ENCODE data around the gene TFAP2D. TPM values are rescaled to one million over a fixed set of nuclear protein-coding genes. Genes with fewer than 3 reads are reported as not detected.

TFAP2D gene
- total RNA-seq, 1 donor, result not detected

DNA sequence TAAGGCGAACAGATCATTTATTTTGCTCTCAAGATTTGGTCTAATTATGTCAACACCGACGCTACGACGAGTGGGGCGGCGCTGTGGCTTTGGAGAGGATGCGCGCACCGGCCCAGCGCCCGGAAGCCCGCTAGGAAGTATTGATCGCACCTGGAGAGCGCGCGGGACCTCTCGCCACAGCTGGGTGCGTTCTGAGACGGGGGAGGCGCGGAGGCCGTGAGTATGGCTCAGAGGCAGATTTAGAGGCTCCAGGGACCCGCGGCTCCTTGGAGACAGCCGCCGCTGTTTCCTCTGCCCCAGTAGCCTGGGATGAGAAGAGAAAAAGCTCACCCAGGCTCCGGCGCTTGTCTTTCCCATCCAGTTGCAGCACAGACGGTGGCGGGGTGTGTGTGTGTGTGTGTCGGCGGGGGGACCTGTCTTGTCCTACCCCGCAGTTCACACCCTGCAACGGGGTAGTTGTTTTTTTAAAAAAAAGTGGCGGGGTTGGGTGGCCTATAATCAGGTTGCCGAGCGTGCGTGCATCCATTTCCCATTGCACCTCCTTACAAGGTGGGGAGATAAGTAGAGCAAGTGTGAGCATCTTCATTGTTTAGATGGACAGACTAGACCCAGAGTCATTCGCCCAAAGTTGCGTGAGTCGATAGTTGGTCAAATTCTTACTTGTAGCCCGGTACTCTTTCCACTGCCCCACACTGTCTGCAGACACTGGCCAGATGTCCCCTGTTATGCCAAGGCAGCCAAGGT is 11.2 kb downstream of the TFAP2D start:
- no peaks in the 10 kb centered on the region for H4K20me1 ChIP-seq (ENCODE audit: insufficient read depth, low read length)
- no peaks in the 10 kb centered on the region for H3K4me1 ChIP-seq (ENCODE audit: insufficient read depth, low read length)
- H3K27ac ChIP-seq (ENCODE audit: low read depth, low read length), result no peak overlapping the region
- H3K9me3 ChIP-seq (ENCODE audit: low read depth, low read length), result no peaks in the 10 kb centered on the region
- no peak for DNase-seq (ENCODE audit: insufficient read length, low spot score, missing footprints)
- no peaks in the 10 kb centered on the region for H3K27me3 ChIP-seq (ENCODE audit: insufficient read depth, low read length)
- H3K79me2 ChIP-seq (ENCODE audit: insufficient read depth, low read length), result no peaks in the 10 kb centered on the region
- no peak overlapping the region for H2AFZ ChIP-seq (ENCODE audit: low read length)
- no peak overlapping the region for H3K4me3 ChIP-seq (ENCODE audit: insufficient read depth, low read length)
- no peak overlapping the region for H3K4me2 ChIP-seq (ENCODE audit: insufficient read depth, low read length)
- H3K36me3 ChIP-seq (ENCODE audit: insufficient read depth, low read length), result no peaks in the 10 kb centered on the region
- TF ChIP-seq, protein P1, sequence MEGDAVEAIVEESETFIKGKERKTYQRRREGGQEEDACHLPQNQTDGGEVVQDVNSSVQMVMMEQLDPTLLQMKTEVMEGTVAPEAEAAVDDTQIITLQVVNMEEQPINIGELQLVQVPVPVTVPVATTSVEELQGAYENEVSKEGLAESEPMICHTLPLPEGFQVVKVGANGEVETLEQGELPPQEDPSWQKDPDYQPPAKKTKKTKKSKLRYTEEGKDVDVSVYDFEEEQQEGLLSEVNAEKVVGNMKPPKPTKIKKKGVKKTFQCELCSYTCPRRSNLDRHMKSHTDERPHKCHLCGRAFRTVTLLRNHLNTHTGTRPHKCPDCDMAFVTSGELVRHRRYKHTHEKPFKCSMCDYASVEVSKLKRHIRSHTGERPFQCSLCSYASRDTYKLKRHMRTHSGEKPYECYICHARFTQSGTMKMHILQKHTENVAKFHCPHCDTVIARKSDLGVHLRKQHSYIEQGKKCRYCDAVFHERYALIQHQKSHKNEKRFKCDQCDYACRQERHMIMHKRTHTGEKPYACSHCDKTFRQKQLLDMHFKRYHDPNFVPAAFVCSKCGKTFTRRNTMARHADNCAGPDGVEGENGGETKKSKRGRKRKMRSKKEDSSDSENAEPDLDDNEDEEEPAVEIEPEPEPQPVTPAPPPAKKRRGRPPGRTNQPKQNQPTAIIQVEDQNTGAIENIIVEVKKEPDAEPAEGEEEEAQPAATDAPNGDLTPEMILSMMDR (IDR thresholded peaks at IDR 0.05; ENCODE audit: extremely low read depth, low read depth, low read length), result no peak

DNA sequence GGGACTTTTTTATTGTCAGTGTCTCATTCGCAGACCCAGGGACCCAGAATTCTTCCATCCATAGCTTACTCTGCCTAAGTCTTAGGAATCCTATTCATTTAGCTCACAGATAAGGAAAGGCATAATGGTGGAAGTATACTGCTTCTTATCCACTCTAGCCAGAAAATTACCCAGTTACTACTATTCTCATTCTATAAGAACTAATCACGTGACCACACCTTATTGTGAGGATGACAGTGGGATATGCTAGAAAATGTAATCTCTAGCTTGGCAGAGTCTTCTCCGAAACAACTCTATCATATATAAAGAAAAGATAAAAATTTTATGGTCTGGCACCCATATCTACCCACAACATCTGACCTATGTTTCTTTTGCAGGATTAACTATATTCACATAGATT is 21.2 kb downstream of the TFAP2D start:
- Histone ChIP-seq H2AFZ (ENCODE audit: low read length) (no peak overlapping the region), H4K20me1 (ENCODE audit: insufficient read depth, low read length) (no peaks in the 10 kb centered on the region), H3K4me1 (ENCODE audit: insufficient read depth, low read length) (no peaks in the 10 kb centered on the region), H3K9me3 (ENCODE audit: low read depth, low read length) (no peaks in the 10 kb centered on the region), H3K27ac (ENCODE audit: low read depth, low read length) (no peak overlapping the region), H3K79me2 (ENCODE audit: insufficient read depth, low read length) (no peaks in the 10 kb centered on the region), H3K36me3 (ENCODE audit: insufficient read depth, low read length) (no peaks in the 10 kb centered on the region), H3K4me3 (ENCODE audit: insufficient read depth, low read length) (no peak overlapping the region), H3K27me3 (ENCODE audit: insufficient read depth, low read length) (no peaks in the 10 kb centered on the region), H3K4me2 (ENCODE audit: insufficient read depth, low read length) (no peak overlapping the region)
- TF ChIP-seq, protein P1 (IDR thresholded peaks at IDR 0.05; ENCODE audit: extremely low read depth, low read depth, low read length), result no peak
- no peak for DNase-seq (ENCODE audit: insufficient read length, low spot score, missing footprints)

DNA sequence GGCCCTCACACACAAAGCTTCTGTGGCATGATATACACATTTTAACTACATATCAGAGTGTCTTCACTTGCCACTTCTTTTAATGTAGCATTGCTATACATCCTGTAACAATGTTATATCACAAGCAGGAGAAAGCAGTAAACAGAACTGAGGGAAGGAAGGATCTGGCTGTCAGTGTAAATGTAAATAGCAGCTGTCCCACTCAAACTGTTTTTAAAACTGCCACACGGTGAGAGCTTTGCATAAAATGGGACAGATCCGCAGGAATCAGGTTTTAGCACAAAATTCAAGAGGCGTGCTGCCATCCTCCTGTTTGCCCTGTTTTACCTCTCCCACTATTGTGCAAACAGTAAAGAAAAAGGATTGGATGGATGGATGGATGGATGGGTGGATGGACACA is 28.8 kb downstream of the TFAP2D start:
- TF ChIP-seq, protein P1 (IDR thresholded peaks at IDR 0.05; ENCODE audit: extremely low read depth, low read depth, low read length), result no peak
- no peak overlapping the region for H3K4me3 ChIP-seq (ENCODE audit: insufficient read depth, low read length)
- H3K4me1 ChIP-seq (ENCODE audit: insufficient read depth, low read length), result no peaks in the 10 kb centered on the region
- H4K20me1 ChIP-seq (ENCODE audit: insufficient read depth, low read length), result no peaks in the 10 kb centered on the region
- no peaks in the 10 kb centered on the region for H3K36me3 ChIP-seq (ENCODE audit: insufficient read depth, low read length)
- H3K27ac ChIP-seq (ENCODE audit: low read depth, low read length), result no peak overlapping the region
- no peaks in the 10 kb centered on the region for H3K9me3 ChIP-seq (ENCODE audit: low read depth, low read length)
- no peaks in the 10 kb centered on the region for H3K79me2 ChIP-seq (ENCODE audit: insufficient read depth, low read length)
- no peak for DNase-seq (ENCODE audit: insufficient read length, low spot score, missing footprints)
- H2AFZ ChIP-seq (ENCODE audit: low read length), result no peak overlapping the region
- no peaks in the 10 kb centered on the region for H3K27me3 ChIP-seq (ENCODE audit: insufficient read depth, low read length)
- no peak overlapping the region for H3K4me2 ChIP-seq (ENCODE audit: insufficient read depth, low read length)

DNA sequence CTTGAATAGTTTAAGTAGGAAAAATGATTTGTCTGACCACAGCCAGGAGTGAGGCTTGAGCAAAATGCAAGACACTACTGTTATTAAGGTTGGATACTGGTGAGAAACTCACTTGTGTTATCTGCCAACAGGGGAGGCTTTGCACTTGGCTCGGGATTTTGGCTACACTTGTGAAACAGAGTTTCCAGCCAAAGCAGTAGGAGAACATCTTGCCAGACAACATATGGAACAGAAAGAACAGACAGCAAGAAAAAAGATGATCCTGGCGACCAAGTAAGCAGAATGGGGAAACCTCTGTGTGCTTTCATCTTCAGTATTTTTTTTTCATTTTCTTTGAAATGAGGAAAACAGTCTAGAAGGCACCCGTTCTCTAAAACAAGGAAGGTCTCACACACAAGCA is 31.6 kb downstream of the TFAP2D start:
- Histone ChIP-seq H3K4me2 (ENCODE audit: insufficient read depth, low read length) (no peak overlapping the region), H3K9me3 (ENCODE audit: low read depth, low read length) (no peaks in the 10 kb centered on the region), H3K27ac (ENCODE audit: low read depth, low read length) (no peak overlapping the region), H3K79me2 (ENCODE audit: insufficient read depth, low read length) (no peaks in the 10 kb centered on the region), H3K27me3 (ENCODE audit: insufficient read depth, low read length) (no peaks in the 10 kb centered on the region), H2AFZ (ENCODE audit: low read length) (no peak overlapping the region), H3K4me1 (ENCODE audit: insufficient read depth, low read length) (no peaks in the 10 kb centered on the region), H3K36me3 (ENCODE audit: insufficient read depth, low read length) (no peaks in the 10 kb centered on the region), H4K20me1 (ENCODE audit: insufficient read depth, low read length) (no peaks in the 10 kb centered on the region), H3K4me3 (ENCODE audit: insufficient read depth, low read length) (no peak overlapping the region)
- TF ChIP-seq, protein P1 (IDR thresholded peaks at IDR 0.05; ENCODE audit: extremely low read depth, low read depth, low read length), result no peak
- no peak for DNase-seq (ENCODE audit: insufficient read length, low spot score, missing footprints)
